MG63 (cell line): ENCODE data around the gene MRPL55. TPM values are rescaled to one million over a fixed set of nuclear protein-coding genes. Genes with fewer than 3 reads are reported as not detected.
A peak's percentile ranks its signal among the peaks of the same experiment; 100 is the strongest.

Experiments
- DNase-seq: peaks from one replicate; pipeline ENCODE4 v3.0.0-alpha.2; 2020
- H3K27me3 ChIP-seq: fragments of 250-450 bp; sonication (Bioruptor Pico); 2 replicates; pipeline ENCODE4 v1.5.1; 2020; ENCODE audit warnings: mild to moderate bottlenecking, moderate library complexity
- H3K36me3 ChIP-seq: fragments of 250-450 bp; sonication (Bioruptor Pico); 2 replicates; pipeline ENCODE4 v1.5.1; 2020; ENCODE audit warnings: mild to moderate bottlenecking, moderate library complexity
- H3K4me3 ChIP-seq: fragments of 250-450 bp; sonication (Bioruptor Pico); 2 replicates; pipeline ENCODE4 v1.5.1; 2020; ENCODE audit warnings: mild to moderate bottlenecking, moderate library complexity
- H3K9me3 ChIP-seq: fragments of 250-450 bp; sonication (Bioruptor Pico); 2 replicates; pipeline ENCODE4 v1.5.1; 2020; ENCODE audit warnings: mild to moderate bottlenecking, moderate library complexity
- total RNA-seq: library from RNA; depleted of rRNA; stranded (reverse); fragments of >200 nt; shearing (Covaris generic); gene quantifications from 2 replicates; pipeline ENCODE4 v1.2.3, GENCODE V29; 2014; ENCODE audit warnings: low replicate concordance; rRNA removed

MRPL55 gene
- 46.6 and 83.8 TPM in 2 replicates for total RNA-seq

DNA sequence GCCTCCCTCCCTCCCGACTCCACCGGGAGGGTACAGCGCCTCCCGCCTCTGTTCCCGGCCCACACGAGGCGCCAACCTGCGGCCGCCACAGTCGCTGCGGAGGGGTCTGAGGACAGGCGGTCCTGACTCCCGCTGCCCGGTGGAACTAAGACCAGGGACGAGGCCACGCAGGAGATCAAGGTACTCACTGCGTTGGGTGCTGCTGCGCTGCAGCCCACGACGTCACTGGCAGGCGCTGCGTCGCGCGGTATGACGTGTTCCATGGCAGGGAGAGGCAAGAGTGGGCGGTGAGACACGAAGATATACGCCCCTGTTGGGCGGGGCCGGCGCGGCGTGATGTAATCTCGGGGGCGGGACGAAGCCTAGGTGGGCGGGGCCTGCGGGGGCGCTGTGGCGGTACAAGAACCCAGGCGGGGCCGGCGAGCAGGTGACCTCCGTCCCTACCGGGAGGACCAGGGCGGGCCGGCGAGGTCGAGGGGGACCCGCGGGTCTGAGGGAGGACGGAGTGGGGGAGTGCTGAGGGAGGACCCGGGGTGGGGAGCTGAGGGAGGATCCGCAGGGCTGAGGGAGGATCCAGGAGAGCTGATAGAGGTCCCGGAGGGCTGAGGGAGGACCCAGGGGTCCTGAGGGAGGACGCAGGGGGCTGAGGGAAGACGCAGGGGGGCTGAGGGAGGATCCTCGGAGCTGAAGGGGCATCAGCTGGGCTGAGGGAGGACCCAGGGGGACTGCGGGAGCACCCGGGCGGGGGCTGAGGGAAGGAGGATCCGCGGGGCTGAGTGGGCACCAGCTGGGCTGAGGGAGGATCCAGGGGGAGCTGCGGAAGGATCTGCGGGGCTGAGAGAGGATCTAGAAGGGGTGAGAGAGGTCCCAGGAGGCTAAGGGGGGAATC, at the start of gene MRPL55:
TSS of gene MRPL55 (minus strand) at position 227 of the 889 bp plus-strand sequence. CDS start 1,039 bp downstream, outside the sequence.
- H3K4me3 ChIP-seq = peak within 1 kb of the TSS; percentile 93
- H3K36me3 ChIP-seq = peaks cover 18% of the 10 kb centered on the region
- H3K9me3 ChIP-seq = no peaks in the 10 kb centered on the region
- peak; percentile 95 for DNase-seq
- no peaks in the 10 kb centered on the region for H3K27me3 ChIP-seq

GRCh38 chr1:228158151-228159007, 49.3 kb upstream of the MRPL55 start:
- DNase-seq = no peak
- H3K4me3 ChIP-seq = no peak overlapping the region
- H3K9me3 ChIP-seq = no peaks in the 10 kb centered on the region
- H3K27me3 ChIP-seq = no peaks in the 10 kb centered on the region
- no peaks in the 10 kb centered on the region for H3K36me3 ChIP-seq

DNA sequence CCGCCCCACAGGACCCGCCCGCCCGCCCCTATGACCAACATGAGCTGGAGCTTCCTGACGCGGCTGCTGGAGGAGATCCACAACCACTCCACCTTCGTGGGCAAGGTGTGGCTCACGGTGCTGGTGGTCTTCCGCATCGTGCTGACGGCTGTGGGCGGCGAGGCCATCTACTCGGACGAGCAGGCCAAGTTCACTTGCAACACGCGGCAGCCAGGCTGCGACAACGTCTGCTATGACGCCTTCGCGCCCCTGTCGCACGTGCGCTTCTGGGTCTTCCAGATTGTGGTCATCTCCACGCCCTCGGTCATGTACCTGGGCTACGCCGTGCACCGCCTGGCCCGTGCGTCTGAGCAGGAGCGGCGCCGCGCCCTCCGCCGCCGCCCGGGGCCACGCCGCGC, 48.6 kb upstream of the MRPL55 start:
- no peak for DNase-seq
- Histone ChIP-seq H3K4me3 (no peak overlapping the region), H3K36me3 (no peaks in the 10 kb centered on the region), H3K9me3 (no peaks in the 10 kb centered on the region), H3K27me3 (no peaks in the 10 kb centered on the region)

- no peaks in the 10 kb centered on the region for H3K9me3 ChIP-seq
- no peaks in the 10 kb centered on the region for H3K27me3 ChIP-seq
Observed at GRCh38 chr1:228156941-228157728, 48.0 kb upstream of the MRPL55 start.

GRCh38 chr1:228156515-228156881, 47.4 kb upstream of the MRPL55 start:
- H3K27me3 ChIP-seq = no peaks in the 10 kb centered on the region
- no peak overlapping the region for H3K4me3 ChIP-seq
- no peaks in the 10 kb centered on the region for H3K36me3 ChIP-seq
- H3K9me3 ChIP-seq = no peaks in the 10 kb centered on the region
- DNase-seq = no peak

More at GRCh38 chr1:228156941-228157728, 48.0 kb upstream of the MRPL55 start:
- no peak for DNase-seq
- Histone ChIP-seq H3K36me3 (no peaks in the 10 kb centered on the region), H3K4me3 (no peak overlapping the region)

DNA sequence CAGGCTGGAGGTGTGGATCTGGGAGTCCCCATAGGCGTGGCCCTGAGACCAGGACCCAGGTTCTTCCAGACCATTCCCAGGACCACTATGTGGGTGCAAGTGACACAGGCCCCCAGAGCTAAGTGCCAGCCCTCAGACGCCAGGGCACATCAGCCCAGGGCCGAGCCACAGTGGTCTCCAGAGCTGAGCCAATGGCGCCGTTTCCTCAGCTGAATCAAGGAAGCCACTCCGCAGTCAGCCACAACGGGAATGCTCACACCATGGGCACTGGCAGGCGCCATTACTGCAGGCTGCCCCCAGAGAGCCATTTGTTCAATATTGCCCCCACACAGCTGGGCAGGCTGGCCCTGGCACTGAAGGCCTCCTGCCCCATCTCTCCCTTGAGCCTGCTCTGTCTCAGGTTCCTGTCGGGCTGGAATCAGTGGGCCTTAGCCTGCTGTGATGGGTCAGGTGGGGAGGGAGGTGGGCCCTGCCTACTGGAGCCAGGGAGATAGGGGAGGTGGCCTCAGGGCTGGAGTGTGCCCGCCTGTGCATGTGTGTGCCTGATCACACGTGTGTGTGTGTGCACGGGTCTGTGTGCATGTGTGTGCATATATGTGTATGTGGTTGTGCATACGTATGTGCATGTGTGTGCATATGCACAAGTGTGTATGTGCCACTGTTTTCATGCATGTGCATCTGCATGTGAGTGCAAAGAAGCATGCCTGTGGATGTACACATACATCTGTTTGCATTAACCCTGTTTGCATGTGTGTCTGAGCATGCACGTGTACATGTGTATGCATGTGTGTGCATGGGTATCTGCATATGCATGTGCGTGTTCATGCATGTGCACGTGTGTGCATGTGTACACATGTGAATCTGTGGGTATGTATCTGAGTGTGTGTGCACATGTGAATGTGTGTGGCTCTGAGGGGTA, 46.8 kb upstream of the MRPL55 start:
- Histone ChIP-seq H3K4me3 (no peak overlapping the region), H3K36me3 (no peaks in the 10 kb centered on the region), H3K9me3 (no peaks in the 10 kb centered on the region), H3K27me3 (no peaks in the 10 kb centered on the region)
- DNase-seq = no peak

- Histone ChIP-seq H3K36me3 (peaks cover 2% of the 10 kb centered on the region; the same call in 1 of the 2 replicates), H3K4me3 (no peak overlapping the region), H3K9me3 (no peaks in the 10 kb centered on the region), H3K27me3 (no peaks in the 10 kb centered on the region)
- peak; percentile 39 for DNase-seq
Observed at GRCh38 chr1:228154670-228155571, 45.8 kb upstream of the MRPL55 start.

DNA sequence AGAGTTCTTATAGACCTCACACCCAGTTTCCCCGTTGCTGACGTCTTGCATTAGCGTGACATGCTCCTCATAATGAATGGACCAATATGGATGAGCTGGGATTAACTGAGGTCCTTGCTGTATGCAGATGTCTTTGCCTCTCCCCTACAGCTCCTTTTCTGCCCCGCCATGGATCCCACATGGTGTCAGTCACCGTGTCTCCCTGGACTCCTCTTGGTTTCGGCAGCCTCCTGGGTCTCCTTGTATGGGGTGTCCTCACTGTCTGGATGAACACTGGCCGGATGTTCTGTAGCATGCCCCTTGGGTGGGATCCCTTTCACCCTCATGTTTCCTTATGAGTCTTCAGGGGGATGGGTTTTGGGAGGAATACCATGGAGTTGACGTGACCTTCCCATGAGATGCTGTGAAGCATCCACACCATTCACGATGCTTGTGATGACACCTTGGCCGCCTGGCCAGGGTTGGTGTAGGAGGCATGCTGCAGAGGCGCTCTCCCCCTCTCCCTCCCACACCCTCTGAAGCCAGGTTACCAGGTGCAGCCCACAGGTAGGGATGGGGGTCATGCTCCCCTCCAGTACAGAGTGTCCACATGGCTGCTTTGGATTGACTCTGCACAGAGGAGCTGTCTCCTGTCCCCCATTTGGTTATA, 45.0 kb upstream of the MRPL55 start:
- peaks cover 10% of the 10 kb centered on the region for H3K36me3 ChIP-seq
- H3K27me3 ChIP-seq = no peaks in the 10 kb centered on the region
- H3K9me3 ChIP-seq = no peaks in the 10 kb centered on the region
- H3K4me3 ChIP-seq = no peak overlapping the region
- DNase-seq = no peak

DNA sequence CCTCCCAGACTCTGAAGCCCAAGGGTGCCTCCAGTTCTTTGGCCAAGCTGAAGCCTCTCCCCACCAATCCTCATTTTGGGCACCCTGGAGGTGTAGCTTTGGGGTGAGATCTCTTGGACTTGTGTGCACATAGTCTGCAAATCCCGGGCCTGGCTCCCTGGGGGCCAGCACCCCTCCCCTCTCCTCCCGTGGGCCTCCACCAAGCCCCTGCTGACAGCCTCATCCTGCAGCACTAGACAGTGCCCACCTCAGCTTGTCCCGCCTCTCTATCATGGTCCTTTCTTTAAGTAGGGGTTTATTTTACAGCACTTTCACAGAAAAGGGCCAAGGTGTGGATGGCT, 43.8 kb upstream of the MRPL55 start:
- no peaks in the 10 kb centered on the region for H3K27me3 ChIP-seq
- no peak for DNase-seq
- no peaks in the 10 kb centered on the region for H3K9me3 ChIP-seq
- peaks cover 22% of the 10 kb centered on the region for H3K36me3 ChIP-seq
- no peak overlapping the region for H3K4me3 ChIP-seq

GRCh38 chr1:228152097-228152917, 43.2 kb upstream of the MRPL55 start:
- DNase-seq = no peak
- peaks cover 27% of the 10 kb centered on the region for H3K36me3 ChIP-seq

DNA sequence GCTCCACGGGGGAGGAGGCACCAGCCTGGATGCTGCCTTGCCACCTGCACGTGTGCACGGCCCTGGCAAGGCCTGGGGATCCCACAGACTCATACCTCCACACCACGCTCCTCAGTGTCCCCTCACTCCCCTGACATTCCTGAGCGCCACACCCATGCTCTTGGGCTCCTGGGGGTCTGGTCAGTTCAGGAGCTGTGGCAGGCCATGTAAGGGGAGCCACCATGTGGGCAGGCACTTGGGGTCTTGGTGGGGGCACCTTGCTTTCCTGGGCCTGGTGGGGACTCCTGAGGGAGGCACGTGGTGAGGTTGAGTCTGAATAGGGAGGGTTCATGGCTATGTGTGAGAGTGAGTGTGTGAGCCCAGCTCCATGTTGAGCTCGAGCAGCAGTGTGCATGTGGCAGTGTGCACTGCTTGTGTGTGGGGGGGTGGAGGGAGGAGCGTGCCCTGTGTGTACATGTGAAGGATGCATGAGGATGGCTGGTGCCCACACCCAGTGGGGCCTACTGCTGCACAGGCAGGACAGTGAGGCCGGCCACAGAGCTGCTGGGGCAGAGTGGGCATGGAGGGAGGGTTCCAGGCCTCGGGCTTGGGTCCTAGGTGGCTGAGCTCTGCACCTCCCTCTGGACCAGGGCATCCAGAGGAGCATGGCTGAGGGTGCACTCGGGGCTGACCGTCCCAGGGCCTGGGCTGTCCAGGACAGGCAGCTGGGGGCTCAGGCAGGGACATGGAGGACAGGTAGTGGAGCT, 42.3 kb upstream of the MRPL55 start:
- H3K9me3 ChIP-seq = no peaks in the 10 kb centered on the region
- peaks cover 36% of the 10 kb centered on the region for H3K36me3 ChIP-seq
- no peaks in the 10 kb centered on the region for H3K27me3 ChIP-seq
- DNase-seq = no peak
- H3K4me3 ChIP-seq = no peak overlapping the region

More at GRCh38 chr1:228152097-228152917, 43.2 kb upstream of the MRPL55 start:
- H3K4me3 ChIP-seq = no peak overlapping the region
- H3K27me3 ChIP-seq = no peaks in the 10 kb centered on the region
- no peaks in the 10 kb centered on the region for H3K9me3 ChIP-seq

DNA sequence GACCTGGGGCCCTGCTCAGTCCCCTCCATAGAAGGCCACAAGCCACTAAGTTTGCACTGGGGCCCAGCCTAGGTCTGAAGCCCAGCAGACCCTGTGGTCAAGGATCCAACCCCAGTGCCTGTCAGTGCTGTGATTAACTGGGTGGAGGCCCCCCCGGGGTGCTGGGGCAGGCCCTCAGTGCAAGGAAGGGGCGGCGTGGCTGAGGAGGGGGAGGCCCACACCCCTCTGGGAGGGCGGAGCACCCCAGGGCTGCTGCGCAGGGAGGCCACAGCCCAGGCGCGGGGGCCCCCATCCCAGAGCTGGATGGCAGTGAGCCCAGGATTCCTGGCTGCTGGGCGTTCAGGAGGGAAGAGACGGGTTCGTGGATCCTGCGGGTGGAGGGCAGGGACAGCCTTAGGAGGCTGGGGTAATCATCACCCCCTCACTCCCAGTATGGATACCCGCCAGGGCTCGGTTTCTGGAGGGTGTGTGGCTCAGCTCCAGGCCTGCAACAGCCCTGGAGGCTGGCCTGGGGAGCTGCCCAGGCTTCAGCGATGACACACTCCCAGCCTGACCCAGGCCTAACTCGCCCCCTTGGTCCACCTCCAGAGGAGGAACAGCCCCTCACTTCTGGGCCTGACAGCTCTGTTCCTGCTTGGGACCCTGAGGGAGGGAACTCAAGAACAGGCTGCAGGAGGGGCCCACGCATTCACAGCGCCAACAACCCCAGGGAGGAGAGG, 41.5 kb upstream of the MRPL55 start:
- DNase-seq = peak; percentile 89
- Histone ChIP-seq H3K27me3 (no peaks in the 10 kb centered on the region), H3K36me3 (peaks cover 44% of the 10 kb centered on the region), H3K9me3 (no peaks in the 10 kb centered on the region), H3K4me3 (no peak overlapping the region)

DNA sequence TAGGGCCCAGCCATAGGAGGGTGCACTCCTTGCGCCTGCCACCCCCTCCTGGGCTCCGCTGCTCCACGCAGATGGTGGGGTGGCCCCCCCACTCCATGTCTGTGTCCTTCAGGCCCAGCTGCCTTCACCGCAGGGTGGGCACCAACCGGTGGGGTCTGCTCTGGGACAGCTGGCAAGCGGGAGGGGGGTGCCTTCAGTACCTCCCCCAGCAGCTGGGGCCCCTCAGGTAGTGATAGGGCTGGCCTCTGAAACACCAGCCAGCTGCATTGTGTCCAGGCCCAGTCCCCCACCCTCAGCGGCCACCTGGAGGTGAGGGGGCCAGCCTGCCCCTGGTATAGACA, 41.0 kb upstream of the MRPL55 start:
- peaks cover 47% of the 10 kb centered on the region for H3K36me3 ChIP-seq
- no peak for DNase-seq
- H3K9me3 ChIP-seq = no peaks in the 10 kb centered on the region
- H3K4me3 ChIP-seq = no peak overlapping the region
- no peaks in the 10 kb centered on the region for H3K27me3 ChIP-seq
